Activated naive CD8-positive, alpha-beta T cell treated with anti-CD3 and anti-CD28 coated beads, Interleukin-2, amount 50 U/mL, for 24 hours (primary cell): ENCODE measurements around the gene HRH2.
"Not testable (repeated sequence)": the region's sequence is repeated elsewhere in the genome, so short reads cannot be mapped to it uniquely, and the experiment has no call there.

Experiments
- ATAC-seq: fragments of 150-1000 bp; cut with Tn5 transposase; one replicate; pipeline ENCODE4 v1.10.0; 2021
- DNase-seq: peaks from one replicate; pipeline ENCODE4 v3.0.0; 2021
- H3K27ac Mint-ChIP-seq: one replicate; pipeline ENCODE4 v1.8.0; 2021; ENCODE audit warnings: mild to moderate bottlenecking, mixed read lengths
- H3K27me3 Mint-ChIP-seq: one replicate; pipeline ENCODE4 v1.8.0; 2021; ENCODE audit warnings: mixed read lengths
- H3K36me3 Mint-ChIP-seq: one replicate; pipeline ENCODE4 v1.8.0; 2021; ENCODE audit warnings: low read depth, mixed read lengths
- H3K4me1 Mint-ChIP-seq: one replicate; pipeline ENCODE4 v1.8.0; 2021; ENCODE audit warnings: mixed read lengths
- H3K4me3 Mint-ChIP-seq: one replicate; pipeline ENCODE4 v1.8.0; 2021; ENCODE audit warnings: mild to moderate bottlenecking, moderate library complexity, mixed read lengths
- H3K9me3 Mint-ChIP-seq: one replicate; pipeline ENCODE4 v1.8.0; 2021; ENCODE audit warnings: mixed read lengths

HRH2 gene

DNA sequence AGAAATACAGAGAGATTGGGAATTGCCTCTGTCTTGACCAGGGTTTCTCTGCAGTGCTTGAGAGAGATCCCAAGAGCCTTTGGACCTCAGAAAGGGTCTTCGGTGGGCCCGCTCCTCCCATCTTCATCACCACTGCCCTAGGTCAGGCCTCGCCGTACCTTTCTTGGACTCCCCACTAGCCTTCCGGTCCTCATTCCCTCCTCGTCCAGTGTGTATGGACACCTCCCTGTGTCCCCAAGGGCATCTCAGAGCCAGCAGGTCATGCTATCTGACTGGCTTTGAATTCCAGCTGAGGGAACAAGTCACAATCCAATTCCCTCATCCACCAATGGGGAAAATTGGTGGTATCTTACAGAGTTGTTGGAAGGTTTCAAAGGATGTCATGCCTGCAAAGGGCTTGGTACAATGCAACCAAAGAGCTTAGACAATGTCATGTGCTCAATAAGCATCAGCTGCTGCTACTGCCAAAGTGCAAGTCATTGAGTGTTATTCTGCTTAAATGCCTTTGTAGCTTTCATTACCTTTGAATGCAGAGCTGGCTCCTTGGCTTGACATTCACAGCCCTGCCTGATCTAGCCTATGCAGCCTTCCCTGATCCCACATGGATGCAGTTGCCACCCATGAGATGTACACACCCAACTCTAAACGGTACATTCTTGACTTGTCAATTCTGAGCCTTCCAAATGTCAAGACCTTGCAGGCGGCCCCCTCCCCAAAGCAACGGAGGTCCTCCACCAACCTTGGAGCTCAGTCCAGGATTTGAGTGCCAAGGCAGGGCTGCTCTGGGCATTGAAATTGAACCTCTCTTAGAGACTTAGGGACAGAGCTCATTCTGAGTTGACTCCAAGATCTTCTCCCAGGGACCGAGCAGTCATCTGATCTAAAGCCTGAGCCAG, 58.0 kb downstream of the HRH2 start:
- H3K9me3 Mint-ChIP-seq = peaks cover 11% of the 10 kb centered on the region
- peaks cover 5% of the 10 kb centered on the region for H3K4me1 Mint-ChIP-seq
- ATAC-seq = no peak
- DNase-seq = no peak
- no peak overlapping the region for H3K27ac Mint-ChIP-seq
- peaks cover 11% of the 10 kb centered on the region for H3K36me3 Mint-ChIP-seq
- H3K27me3 Mint-ChIP-seq = peaks cover 2% of the 10 kb centered on the region
- H3K4me3 Mint-ChIP-seq = no peak overlapping the region

DNA sequence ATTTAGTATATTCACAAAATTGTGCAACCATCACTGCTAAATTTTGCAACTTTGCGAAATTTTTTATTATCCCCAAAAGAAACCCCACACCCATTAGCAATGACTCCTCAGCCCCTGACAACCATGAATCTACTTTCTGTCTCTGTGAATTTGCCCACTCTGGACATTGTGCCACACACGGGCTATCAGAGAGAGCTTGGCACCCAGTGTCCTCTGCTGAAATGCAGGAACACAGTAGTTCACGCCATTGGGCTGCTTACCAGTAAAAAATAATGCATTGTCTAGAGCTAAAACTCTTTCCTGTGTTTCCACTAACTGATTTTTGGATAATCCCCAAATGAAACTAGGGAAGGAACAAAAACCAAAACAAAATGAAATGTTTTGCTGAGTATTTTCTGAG, 60.0 kb downstream of the HRH2 start:
- DNase-seq (no peak), ATAC-seq (no peak)
- peaks cover 11% of the 10 kb centered on the region for H3K9me3 Mint-ChIP-seq
- H3K36me3 Mint-ChIP-seq = peaks cover 9% of the 10 kb centered on the region
- H3K27ac Mint-ChIP-seq = no peak overlapping the region
- H3K4me1 Mint-ChIP-seq = peaks cover 5% of the 10 kb centered on the region
- peaks cover 2% of the 10 kb centered on the region for H3K27me3 Mint-ChIP-seq
- no peak overlapping the region for H3K4me3 Mint-ChIP-seq

DNA sequence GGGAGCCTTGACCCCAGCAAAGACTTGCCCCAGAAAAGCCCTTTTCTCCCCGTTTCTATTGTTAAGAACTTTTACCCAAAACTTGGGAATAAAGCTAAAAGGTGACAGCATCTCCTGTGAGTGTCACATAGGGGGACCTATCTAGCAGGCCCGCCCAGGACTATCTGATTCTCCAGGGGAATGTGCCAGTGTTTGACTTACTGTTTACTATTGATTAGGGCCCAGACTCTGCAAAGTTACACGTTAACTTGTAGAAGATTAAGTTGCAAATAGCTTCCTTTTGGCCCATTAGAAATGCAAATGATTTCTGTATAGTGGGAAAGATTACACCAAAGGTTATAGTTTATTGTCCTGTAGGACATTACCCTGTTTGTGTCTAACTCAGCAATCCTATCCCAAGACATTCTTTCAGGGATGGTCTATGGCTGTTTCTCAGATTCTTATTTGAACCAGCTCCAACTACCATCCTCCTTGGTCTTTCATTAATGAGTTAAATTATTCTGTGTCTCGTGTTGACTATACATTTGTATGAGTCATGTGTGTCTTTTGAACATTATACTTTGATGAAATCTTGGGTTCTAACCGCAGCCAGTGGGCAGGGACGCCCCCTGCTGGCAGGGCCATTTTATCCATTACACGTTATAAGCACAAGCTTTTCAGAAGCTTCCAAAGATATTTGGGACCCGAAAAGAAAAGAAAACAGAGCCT, 60.7 kb downstream of the HRH2 start:
- no peak overlapping the region for H3K4me3 Mint-ChIP-seq
- ATAC-seq = peak; percentile 66
- H3K27me3 Mint-ChIP-seq = peaks cover 2% of the 10 kb centered on the region
- DNase-seq = peak; percentile 78
- H3K9me3 Mint-ChIP-seq = peaks cover 11% of the 10 kb centered on the region
- no peak overlapping the region for H3K27ac Mint-ChIP-seq
- peaks cover 9% of the 10 kb centered on the region for H3K36me3 Mint-ChIP-seq
- H3K4me1 Mint-ChIP-seq = peaks cover 5% of the 10 kb centered on the region

DNA sequence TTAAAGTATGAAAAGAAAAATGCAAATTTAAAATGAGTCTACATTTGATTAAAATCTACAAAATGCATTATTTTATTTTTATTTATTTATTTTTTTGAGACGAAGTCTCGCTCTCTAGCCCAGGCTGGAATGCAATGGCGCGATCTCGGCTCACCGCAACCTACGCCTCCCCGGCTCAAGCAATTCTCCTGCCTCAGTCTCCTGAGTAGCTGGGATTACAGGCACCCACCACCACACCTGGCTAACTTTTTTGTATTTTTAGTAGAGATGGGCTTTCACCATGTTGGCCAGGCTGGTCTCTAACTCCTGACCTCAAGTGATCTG, 61.2 kb downstream of the HRH2 start:
- not testable (repeated sequence) for H3K4me3 Mint-ChIP-seq, H3K27ac Mint-ChIP-seq, H3K27me3 Mint-ChIP-seq, ATAC-seq, H3K36me3 Mint-ChIP-seq, DNase-seq, H3K4me1 Mint-ChIP-seq
- H3K9me3 Mint-ChIP-seq = peaks cover 11% of the 10 kb centered on the region

DNA sequence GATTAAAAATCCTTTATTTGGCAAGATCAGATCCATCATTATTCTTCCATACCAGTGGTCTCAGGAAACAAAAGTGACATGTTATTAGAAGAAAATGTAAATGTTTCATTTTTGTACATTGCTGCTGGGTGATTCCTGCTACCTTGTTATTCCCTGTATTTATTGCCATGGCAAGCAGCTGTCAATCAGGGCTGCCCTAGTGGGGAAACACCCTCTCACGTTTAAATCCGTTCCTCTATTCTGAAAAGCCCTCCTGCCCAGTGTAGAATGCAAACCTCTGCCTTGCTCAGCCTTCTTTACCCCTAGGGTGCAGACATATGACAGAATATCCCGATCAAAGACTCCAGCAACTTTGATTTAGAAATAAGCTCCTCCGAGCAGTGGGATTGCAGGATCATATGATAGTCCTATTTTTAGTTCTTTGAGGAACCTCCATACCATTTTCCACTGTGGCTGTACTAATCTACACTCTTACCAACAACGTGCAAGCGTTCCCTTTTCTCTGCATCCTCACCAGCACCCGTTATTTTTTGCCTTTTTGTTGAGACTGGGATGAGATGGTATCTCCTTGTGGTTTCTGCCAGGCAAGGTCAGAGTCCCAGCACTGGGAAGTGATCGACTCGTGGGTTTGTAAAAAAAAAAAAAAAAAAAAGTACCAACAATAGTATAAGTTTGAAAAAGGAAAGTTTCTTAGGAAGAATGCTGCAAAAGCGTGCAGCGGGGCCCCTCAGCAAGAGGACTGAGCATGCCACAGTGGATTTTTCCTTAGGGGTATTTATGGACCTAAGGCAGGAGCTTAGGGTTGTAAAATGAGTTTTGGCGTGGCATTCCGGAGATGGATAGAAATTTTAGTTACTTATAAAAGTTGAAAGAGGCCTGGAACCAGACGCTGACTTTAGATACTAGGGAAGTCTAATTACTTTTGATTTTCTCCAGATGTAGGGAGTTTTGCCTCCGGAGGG, 66.7 kb downstream of the HRH2 start:
- no peak overlapping the region for H3K27ac Mint-ChIP-seq
- H3K4me3 Mint-ChIP-seq = no peak overlapping the region
- ATAC-seq (no peak), DNase-seq (no peak)
- no peaks in the 10 kb centered on the region for H3K9me3 Mint-ChIP-seq
- H3K4me1 Mint-ChIP-seq = peaks cover under 1% of the 10 kb centered on the region
- peaks cover 11% of the 10 kb centered on the region for H3K27me3 Mint-ChIP-seq
- H3K36me3 Mint-ChIP-seq = no peaks in the 10 kb centered on the region

DNA sequence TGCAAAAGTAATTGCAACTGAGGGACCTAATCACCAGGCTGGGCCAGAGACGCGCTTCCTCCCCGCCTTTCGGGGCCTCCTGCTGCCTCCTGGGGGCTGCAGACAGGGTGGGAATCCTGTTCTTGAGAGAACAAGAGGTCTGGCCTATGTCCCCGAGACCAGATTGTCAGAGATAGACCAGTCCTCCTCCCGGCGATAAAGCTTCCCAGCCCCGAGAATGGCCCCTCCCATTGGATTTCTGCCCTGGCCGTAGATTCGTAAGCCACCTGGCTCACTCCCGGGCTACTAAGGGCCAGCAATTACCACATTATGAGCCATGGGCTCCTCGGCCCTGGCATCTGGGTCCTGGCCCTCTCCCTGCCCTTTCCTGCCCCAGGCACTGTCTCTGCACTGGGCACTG, 70.4 kb downstream of the HRH2 start:
- no peak overlapping the region for H3K4me3 Mint-ChIP-seq
- H3K9me3 Mint-ChIP-seq = no peaks in the 10 kb centered on the region
- ATAC-seq = no peak
- no peak overlapping the region for H3K27ac Mint-ChIP-seq
- peaks cover 3% of the 10 kb centered on the region for H3K4me1 Mint-ChIP-seq
- DNase-seq = no peak
- H3K27me3 Mint-ChIP-seq = peaks cover 12% of the 10 kb centered on the region
- H3K36me3 Mint-ChIP-seq = no peaks in the 10 kb centered on the region

DNA sequence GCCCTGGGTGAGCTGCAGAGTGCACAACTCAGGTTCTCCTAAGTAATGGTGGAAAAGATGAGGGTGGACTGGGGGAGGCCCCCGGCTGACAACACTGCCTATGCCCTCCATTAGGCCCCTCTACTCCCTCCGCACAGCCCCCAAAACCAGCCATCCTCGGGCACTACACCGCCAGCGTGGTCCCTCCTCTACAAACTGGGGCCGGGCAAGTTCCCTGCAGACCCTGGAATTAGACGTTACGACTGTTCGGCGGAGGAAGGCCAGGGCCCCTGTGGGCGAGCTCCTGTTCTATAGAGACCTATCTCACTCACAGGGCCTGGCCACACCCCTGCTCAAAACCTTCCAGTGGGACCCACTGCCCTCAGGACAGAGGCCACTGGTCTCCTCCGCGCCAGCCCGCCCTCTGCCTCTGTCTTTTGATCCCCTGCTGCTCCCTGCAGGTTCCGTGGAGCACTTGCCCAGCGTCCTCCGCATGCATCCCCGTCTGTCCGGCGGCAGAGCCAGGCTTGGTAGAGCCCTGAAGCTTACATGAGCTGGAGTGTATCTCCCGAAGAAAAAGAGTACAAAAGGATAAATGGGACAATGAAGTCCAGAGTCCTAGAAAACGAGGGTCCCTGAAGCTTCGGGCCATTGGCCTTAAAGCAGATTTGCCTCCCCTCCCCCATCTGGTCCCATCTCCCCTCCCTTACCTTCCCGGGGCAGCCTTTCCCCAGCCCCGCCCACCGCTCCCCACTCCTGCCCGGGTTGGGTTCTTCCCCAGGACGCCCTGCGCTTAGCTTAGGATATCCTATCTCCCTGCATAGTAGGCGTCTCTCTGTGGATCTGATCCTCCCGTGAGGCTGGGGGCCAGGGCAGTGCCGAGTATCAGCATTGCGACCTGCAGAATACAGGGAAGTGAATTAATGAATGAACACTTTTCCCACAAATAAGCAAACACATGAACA, 71.3 kb downstream of the HRH2 start:
- Mint-ChIP-seq H3K4me1 (peaks cover 3% of the 10 kb centered on the region), H3K27ac (no peak overlapping the region), H3K27me3 (peaks cover 12% of the 10 kb centered on the region), H3K9me3 (no peaks in the 10 kb centered on the region), H3K4me3 (no peak overlapping the region), H3K36me3 (no peaks in the 10 kb centered on the region)
- DNase-seq (no peak), ATAC-seq (no peak)

DNA sequence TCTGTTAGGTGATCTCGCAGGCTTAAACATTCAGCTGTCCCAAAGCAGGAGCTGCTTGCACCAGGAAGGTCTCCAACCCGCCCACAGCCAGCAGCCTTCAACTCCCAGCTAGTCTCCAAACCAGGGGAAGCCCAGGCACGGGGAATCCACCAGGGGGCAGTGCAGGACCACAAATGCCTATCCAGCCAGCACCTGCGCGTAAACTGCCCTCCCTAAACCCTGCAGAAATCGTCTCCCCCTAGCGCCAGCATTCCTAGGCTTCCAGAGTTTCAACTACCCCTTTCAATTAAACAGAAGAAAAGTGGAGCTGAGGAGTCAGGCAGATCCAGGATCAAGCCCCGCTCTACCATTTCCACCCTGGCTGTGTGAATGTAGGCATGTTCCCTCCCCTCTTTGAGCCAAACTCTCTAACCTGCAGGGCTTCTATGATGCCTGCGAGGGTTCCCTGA, 72.0 kb downstream of the HRH2 start:
- Mint-ChIP-seq H3K36me3 (no peaks in the 10 kb centered on the region), H3K4me3 (no peak overlapping the region), H3K4me1 (peaks cover 3% of the 10 kb centered on the region), H3K27me3 (peaks cover 12% of the 10 kb centered on the region), H3K9me3 (no peaks in the 10 kb centered on the region), H3K27ac (no peak overlapping the region)
- ATAC-seq (peak; percentile 87), DNase-seq (peak; percentile 93)

DNA sequence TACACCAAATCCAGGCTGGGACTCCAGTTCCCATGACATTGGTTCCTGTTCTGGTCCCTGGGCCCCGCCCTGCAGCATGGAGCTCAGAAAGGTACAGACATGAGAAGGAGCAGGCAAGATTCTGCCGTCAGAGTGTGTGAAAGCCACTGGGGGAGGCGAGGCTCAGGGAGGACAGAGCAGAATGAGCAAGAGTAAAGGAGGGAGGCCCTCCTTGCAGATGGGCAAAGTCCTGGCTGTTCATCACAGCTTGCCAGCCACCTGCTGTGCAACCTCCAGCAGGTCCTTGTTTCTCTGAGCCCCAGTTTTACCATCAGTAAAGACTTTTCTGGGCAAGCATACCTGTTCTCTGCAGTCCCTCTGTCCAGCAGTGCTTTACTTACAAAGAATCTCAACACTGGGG, 73.3 kb downstream of the HRH2 start:
- Mint-ChIP-seq H3K4me1 (peaks cover 3% of the 10 kb centered on the region), H3K27ac (no peak overlapping the region), H3K36me3 (no peaks in the 10 kb centered on the region), H3K4me3 (no peak overlapping the region), H3K27me3 (peaks cover 12% of the 10 kb centered on the region), H3K9me3 (no peaks in the 10 kb centered on the region)
- no peak for ATAC-seq
- DNase-seq = no peak

DNA sequence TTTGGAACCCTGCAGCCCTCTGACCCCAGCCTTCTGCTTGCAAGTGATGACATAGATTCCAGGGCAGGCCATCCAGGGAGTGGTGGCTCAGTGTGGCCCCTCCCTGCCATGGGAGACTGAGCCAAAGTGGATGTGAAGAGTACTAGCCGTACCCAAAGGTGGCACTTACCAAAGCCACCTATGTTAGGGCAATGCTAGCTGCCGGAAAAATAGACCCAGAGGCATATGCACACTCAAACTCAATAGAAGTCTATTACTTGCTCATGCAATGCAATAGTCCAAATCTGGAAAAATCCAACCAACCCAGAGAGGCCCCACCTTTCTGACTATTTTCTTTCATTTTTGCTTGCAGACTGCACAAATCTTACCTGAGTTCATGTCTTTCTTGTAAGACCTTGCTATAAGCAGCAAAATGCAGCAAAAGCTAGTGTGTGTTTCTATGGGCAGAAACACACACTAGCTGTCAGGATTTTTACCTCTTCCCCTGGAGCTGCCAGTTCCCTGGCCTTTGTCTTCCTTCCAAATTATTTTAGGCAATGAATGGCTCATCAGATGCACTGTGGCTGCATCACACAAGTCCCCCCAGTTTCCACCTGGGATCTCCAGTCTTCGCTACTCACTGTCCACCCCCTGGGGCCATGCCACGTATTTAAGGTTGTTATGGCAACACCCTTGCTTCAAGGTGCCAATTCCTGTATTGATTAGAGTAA, 74.0 kb downstream of the HRH2 start:
- peaks cover 3% of the 10 kb centered on the region for H3K4me1 Mint-ChIP-seq
- no peak overlapping the region for H3K27ac Mint-ChIP-seq
- H3K4me3 Mint-ChIP-seq = no peak overlapping the region
- DNase-seq (no peak), ATAC-seq (no peak)
- no peaks in the 10 kb centered on the region for H3K9me3 Mint-ChIP-seq
- H3K27me3 Mint-ChIP-seq = peaks cover 12% of the 10 kb centered on the region
- no peaks in the 10 kb centered on the region for H3K36me3 Mint-ChIP-seq

DNA sequence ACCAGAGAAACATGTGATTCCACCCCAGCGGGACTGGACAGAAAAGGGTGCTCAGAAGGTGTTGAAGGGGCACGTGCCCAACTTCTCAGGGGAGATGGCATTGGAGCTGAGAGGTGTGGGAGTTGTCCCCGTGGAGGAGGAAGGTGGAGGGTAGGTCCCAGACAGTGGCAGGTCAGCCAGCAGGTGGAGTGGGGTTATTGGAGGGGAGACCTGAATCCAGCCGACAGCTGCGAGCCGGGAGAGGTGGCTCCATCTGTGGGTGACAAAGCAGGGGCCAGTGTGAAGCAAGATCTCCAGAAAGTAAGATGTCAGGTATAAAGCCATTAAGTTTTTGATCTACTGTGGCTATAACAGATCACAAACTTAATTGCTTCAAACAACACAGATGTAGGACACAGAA, 75.1 kb downstream of the HRH2 start:
- ATAC-seq (no peak), DNase-seq (no peak)
- no peak overlapping the region for H3K27ac Mint-ChIP-seq
- H3K4me3 Mint-ChIP-seq = no peak overlapping the region
- peaks cover 9% of the 10 kb centered on the region for H3K27me3 Mint-ChIP-seq
- H3K4me1 Mint-ChIP-seq = peaks cover 3% of the 10 kb centered on the region
- H3K9me3 Mint-ChIP-seq = no peaks in the 10 kb centered on the region
- no peaks in the 10 kb centered on the region for H3K36me3 Mint-ChIP-seq

DNA sequence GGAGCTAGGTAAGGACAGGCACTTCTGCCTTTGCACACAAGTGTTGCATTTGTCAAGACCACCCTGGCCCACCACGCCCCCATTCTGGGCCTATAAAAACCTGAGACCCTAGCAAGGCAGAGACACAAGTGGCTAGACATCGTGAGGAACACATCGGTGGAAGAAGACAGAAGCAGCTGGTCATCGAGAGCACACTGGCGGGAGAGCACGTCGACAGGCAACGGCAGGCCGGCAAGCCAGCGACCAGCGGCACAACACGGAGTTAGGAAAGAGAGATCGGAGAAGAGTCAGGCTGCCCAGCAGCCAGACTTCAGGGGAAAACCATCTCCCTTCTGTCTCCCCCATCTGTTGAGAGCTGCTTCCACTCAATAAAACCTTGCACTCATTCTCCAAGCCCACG, 76.1 kb downstream of the HRH2 start:
- no peaks in the 10 kb centered on the region for H3K9me3 Mint-ChIP-seq
- peaks cover 12% of the 10 kb centered on the region for H3K27me3 Mint-ChIP-seq
- H3K4me1 Mint-ChIP-seq = peaks cover 3% of the 10 kb centered on the region
- ATAC-seq (no peak), DNase-seq (no peak)
- no peak overlapping the region for H3K27ac Mint-ChIP-seq
- H3K36me3 Mint-ChIP-seq = no peaks in the 10 kb centered on the region
- H3K4me3 Mint-ChIP-seq = no peak overlapping the region

DNA sequence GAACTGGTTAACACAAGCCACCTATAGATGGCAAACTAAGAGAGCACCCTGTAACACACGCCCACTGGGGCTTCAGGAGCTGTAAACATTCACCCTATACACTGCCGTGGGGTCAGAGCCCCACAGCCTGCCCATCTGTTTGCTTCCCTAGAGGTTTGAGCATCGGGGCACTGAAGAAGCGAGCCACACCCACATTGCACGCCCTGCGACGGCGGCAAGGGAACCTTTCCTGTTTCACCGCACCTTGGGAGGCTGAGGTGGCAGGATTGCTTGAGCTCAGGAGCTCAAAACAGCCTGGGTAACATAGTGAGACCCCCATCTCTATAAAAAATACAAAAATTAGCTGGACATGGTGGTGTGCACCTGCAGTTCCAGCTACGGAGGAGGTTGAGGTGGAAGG, 76.6 kb downstream of the HRH2 start:
- Mint-ChIP-seq H3K4me1 (peaks cover 3% of the 10 kb centered on the region), H3K4me3 (no peak overlapping the region), H3K36me3 (no peaks in the 10 kb centered on the region), H3K27me3 (peaks cover 12% of the 10 kb centered on the region), H3K9me3 (no peaks in the 10 kb centered on the region), H3K27ac (no peak overlapping the region)
- DNase-seq (no peak), ATAC-seq (no peak)
